Measurements from ENCODE around the gene ECHDC3.
"Not testable (repeated sequence)": the region's sequence is repeated elsewhere in the genome, so short reads cannot be mapped to it uniquely, and the experiment has no call there.

ECHDC3 gene

DNA sequence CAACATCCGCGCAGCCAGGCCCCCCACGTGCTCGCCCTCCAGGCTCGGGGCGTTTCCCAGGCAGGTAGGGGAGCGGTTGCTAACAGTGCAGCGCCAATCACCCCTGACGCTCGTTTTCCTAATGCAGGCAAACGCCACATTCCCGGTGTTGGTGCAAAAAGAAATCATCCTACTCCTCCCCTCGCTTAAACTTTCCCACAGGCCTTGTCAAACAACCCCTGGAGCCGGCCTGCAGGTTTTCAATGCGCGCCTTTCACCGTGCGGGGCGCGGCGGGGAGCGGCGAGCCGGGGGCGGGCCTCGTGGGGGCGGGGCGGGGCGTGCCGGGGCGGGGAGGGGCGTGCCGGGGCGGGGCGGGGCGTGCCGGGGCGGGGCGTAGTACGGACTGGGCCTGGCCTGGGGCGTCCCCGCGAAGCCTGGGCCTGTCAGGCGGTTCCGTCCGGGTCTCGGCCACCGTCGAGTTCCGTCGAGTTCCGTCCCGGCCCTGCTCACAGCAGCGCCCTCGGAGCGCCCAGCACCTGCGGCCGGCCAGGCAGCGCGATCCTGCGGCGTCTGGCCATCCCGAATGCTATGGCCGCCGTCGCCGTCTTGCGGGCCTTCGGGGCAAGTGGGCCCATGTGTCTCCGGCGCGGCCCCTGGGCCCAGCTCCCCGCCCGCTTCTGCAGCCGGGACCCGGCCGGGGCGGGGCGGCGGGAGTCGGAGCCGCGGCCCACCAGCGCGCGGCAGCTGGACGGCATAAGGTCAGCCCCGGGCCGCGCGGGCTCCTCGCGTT, at the start of gene ECHDC3:
Gene ECHDC3, plus strand, starts transcription at position 374 of the 770 bp plus-strand sequence. Its CDS starts 195 bp downstream, at position 569.
- DNase-seq = no peak

DNA sequence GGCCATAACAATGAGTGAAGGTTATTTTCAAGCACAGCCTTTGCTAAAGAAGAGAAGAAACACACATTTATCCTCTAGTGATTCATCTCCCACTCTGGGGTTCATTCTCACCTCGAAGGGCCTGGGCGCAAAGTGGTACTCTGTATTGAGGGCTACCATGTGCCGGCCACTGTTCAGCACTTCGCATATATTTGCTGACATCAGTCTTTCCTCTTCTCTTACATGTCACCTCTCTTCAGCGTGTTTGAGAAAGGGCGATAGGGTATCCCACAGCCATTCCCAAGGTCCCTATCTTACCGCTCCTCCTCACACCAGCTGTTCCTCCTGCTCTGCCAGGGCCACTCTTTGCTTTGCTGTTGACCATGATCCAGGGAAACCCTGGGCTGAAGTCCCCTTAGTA, 48.8 kb upstream of the ECHDC3 start:
- no peak for DNase-seq

GRCh38 chr10:11695779-11696178, 46.4 kb upstream of the ECHDC3 start:
- DNase-seq = no peak

DNA sequence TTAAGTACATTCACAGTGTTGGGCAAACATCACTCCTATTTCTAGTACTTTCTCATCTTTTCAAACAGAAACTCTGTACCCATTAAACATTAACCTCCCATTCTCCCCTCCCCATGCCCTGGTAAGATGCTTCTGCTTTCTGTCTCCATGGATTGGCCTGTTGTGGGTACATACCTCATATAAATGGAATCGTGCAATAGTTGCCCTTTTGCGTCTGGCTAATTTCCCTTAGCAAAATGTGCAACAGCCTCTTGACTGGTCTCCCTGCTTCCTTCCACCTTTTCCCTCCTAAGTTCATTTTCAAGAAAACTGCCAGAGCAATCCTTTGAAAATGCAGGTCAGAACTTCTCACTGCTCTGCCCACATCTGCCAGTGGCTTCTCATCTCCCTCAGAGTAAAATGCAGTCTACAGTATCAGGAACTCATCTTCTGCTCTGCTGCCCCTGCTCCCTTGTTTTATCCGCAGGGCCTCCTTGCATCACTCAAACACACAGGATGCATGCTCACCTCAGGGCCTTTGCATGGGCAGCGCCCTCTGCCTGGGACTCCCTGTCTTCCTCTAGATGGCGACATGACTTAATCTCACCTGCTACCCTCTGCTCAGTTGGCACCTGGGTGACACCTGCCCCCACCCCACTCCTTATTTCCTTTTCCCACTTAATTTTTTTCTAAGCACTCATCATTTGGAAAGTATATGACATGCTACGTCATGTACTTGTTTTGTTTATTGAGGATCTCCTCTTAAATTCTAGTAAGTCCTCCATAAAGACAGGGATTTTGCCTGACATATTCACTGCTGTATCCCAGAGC, 44.3 kb upstream of the ECHDC3 start:
- DNase-seq = no peak

- no peak for DNase-seq
Measured at GRCh38 chr10:11698691-11699549, 43.3 kb upstream of the ECHDC3 start.

DNA sequence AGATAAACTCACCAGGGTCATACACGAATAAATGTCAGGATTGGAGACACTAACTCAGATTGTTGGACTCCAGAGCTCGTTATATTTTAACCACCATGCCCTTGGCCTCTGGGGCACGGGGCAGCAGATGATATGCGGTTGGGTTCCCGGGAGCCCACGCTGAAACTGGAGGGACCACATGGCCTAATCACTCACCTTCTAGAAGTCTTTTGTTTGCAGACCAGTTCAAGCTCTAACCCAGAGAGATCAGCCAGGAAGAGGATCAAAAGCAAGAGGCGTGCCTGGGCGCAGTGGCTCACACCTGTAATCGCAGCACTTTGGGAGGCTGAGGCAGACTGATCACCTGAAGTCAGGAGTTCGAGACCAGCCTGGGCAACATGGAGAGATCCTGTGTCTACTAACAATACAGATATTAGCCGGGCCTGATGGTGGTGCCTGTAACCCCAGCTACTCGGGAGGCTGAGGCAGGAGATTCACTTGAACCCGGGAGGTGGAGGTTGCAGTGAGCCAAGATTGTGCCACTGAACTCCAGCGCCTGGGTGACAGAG, 42.6 kb upstream of the ECHDC3 start:
- DNase-seq = no peak

GRCh38 chr10:11700539-11700938, 41.6 kb upstream of the ECHDC3 start:
- no peak for DNase-seq

GRCh38 chr10:11701451-11702095, 40.6 kb upstream of the ECHDC3 start:
- DNase-seq = no peak

- no peak for DNase-seq
Measured at GRCh38 chr10:11702264-11702663, 39.9 kb upstream of the ECHDC3 start.

DNA sequence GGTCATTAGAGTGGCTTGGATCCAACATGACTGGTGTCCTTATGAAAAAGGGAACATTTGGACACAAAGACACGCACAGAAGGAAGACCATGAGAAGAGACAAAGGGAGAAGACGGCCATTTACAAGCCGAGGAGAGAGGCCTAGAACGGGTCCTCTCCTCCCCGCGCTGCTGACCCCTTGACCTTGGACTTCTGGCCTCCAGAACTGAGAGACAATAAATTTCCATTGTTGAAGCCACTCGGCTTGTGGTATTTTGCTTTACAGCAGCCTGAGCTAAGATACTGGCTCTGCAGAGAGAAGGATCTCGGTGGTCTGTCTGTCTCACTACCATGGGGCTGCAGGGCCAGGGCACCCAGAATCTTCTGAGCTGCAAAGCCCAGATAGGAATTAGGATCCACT, 38.1 kb upstream of the ECHDC3 start:
- no peak for DNase-seq

DNA sequence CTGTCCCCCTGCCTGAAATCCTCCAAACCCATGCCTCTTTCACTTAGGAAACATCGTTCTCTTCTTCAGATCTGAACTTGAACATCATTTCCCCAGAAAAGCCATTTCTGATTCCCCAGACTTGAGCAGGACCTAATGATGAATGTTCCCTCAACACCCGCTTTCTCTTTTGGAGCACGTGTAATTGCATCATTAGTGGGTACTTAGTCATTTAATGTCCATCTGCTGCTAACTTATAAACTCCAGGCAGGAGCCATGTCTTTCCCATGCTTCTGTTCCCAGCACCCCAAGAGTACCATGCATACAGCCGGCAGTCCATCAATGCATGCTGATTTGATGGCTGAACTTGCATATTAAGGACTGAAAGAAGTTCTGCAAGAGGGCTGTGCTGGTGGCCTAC, 36.5 kb upstream of the ECHDC3 start:
- DNase-seq = no peak

GRCh38 chr10:11706895-11707567, 35.2 kb upstream of the ECHDC3 start:
- no peak for DNase-seq

GRCh38 chr10:11707624-11708350, 34.4 kb upstream of the ECHDC3 start:
- DNase-seq = no peak

- not testable (repeated sequence) for DNase-seq
Measured at GRCh38 chr10:11708801-11709200, 33.4 kb upstream of the ECHDC3 start.

GRCh38 chr10:11712744-11713143, 29.4 kb upstream of the ECHDC3 start:
- no peak for DNase-seq

- DNase-seq = no peak
Measured at GRCh38 chr10:11713186-11713743, 28.9 kb upstream of the ECHDC3 start.

DNA sequence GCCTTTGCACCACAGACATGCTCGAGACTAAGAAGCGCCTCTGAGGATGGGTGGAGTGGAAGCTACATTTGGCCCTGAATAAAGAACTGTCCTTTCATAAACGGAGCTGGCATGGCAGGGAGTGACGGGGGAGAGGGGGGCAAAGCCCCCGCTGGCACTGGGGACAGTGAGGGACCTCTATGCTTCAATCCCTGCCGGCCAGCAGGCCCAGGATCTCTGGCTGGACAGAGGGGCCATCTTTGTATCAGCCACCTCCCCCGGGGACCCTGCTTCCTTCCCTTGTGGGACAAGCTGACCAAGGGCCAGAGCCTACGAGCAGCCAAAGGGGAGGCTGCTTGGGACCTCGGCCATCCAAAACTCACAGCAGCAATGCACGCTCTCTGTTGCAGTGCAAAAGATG, 28.2 kb upstream of the ECHDC3 start:
- no peak for DNase-seq

- DNase-seq = no peak
Measured at GRCh38 chr10:11714750-11715365, 27.3 kb upstream of the ECHDC3 start.

DNA sequence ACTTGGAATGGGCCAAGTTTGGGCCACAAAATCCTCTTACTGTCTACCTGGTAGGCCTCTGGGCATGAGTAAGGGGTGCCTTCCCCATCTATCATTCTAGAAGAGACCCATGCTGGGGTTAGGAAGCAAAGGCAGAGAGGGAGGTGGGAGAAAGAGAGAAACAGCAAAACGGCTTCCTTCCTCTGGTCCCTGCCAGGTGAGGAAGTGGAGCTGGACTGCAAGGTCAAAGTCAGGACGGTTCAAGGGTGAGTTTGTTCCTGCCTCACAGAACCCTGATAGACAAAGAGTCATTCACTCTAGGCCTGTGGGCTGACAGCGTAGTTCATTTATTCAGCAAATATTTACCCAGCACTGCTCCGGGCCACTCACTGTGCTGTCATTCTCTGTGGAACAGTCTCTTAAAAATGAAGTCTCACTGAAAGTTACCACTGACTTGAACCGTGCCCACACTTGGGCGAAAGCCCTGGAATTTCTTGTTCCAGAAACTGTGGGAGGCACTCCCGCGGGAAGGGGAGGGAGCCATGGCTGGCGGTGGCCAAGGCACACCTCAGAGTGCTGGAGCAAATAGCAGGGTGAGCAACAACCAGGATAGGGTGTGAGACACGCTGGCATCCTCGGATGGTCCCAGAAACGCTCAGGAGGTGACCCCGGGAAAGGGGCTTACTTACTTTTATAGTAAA, 26.2 kb upstream of the ECHDC3 start:
- DNase-seq = no peak

DNA sequence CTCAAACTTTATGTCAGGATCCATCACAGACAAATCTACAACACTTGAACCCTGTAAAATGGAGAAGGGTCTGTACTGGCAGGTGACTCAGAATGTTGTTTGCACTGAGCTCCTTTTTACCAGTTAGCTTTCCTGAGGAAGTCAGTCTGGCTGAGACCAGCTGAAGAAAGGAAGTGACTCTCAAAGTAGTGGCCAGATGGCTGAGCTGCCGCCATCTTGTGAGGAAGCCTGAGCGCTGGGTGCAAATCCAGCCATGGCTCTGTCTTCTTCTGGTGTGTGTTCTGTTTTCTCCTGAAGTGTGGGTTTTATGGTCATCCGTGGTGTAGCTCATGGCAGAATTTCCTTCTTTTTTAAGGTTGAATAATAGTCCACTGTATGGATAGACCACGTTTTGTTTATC, 25.5 kb upstream of the ECHDC3 start:
- DNase-seq = no peak
